Activated CD4-positive, alpha-beta T cell treated with anti-CD3 and anti-CD28 coated beads for 4 hours (primary cell): ENCODE measurements around the gene PGBD2.
"Not testable (repeated sequence)": the region's sequence is repeated elsewhere in the genome, so short reads cannot be mapped to it uniquely, and the experiment has no call there.

ENCODE experiments used
- DNase-seq, 2 donors: peaks; one replicate each; pipeline ENCODE4 v3.0.0-alpha.2; 2020

Gene PGBD2

DNA sequence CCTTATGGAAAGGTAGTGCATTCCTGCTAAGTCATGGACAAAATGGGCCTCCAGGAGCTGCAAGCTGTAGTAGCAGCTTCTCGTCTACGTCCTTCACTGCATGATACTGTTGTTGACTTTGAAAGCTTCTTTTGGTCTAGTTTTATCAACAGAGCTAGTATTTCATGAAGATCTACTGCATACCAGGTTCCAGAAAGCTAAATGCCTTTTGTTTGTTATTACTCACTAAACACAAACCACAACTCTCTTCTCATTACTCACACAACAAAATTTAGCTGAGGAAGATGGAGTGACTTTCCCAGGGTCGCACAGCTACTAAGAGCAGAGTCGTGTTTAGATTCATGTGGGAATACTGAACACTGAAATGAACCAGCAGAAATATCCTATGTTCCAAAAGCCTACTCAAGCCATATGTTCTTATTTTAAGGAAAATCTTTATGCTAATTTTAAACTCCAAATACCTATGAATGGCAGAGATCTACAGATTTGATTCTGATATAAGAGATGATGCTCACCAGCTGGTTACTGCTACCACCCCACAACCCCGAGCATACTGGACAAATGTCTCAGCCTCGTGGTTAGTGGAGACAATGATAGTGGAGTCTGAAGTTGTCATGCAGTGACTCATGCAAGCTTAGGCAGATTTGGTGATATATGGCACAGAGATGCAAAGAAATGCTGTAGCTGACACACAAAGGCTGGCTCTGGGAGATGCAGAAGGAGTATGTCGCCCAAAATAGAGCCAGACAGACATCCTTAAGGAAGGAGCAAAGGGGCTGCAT lies 20.6 kb downstream of the PGBD2 start:
- no peak for DNase-seq

DNA sequence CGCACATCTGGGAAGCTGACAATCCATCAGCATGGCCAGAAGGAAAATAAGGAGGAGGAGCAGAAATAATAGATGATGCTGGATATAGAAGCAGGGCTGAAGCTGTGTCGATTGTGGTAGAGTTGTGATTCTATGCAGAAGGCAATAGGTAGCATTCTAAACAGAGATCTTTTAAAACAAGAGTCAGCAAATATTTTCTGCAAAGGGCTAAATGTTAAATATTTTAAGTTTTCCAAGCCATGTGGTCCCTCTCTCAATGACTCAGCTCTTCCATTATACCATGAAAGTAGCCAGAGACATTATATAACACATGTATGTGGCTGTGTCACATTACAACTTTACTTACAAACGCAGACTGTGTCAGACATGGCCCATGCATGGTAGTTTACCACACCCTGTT lies 21.2 kb downstream of the PGBD2 start:
- DNase-seq, result not testable (repeated sequence)

DNA sequence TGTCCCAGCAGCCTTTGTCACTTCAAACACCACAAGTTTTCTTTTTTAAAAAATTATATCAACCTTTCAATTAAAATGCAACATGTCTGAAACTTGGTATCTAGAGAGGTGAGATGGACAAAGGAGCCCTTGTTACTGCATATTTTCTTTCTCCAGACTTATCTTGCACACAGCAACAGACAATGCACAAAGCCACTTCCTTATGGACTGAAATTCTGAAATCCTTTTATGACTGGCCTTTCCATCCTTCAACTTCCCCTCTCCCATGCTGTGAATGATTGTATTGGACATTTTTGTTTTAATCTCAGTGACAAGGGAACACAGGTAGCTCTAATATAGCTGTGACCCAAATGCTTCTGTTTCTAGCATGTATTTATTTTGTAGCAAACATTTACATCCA lies 22.1 kb downstream of the PGBD2 start:
- DNase-seq, result not testable (repeated sequence)

DNA sequence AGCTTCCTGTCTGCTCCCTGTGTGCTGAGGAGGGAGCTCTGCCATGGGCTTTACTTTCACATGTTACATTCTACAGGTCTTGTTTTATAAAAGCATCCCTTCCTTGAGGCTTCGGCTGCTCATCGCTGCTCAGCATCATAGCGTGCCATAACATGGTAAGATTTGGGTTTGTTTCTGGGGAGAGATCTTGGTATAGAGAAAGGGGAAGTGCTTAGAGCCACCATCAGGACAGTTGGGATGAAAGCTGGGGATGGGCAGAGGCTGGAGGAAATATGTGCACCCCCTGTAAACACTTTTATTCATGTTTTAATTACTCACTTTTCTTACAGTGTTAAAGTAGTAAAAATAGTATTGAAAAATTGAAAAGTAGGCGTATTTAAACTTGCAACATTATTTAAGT lies 24.0 kb downstream of the PGBD2 start:
- DNase-seq, result not testable (repeated sequence)

- not testable (repeated sequence) for DNase-seq
Observed at GRCh38 chr1:248938173-248938809, 32.3 kb downstream of the PGBD2 start.

GRCh38 chr1:248944134-248944999 lies 38.3 kb downstream of the PGBD2 start:
- DNase-seq, result not testable (repeated sequence)

- not testable (repeated sequence) for DNase-seq
Observed at GRCh38 chr1:248945000-248945423, 39.0 kb downstream of the PGBD2 start.

DNA sequence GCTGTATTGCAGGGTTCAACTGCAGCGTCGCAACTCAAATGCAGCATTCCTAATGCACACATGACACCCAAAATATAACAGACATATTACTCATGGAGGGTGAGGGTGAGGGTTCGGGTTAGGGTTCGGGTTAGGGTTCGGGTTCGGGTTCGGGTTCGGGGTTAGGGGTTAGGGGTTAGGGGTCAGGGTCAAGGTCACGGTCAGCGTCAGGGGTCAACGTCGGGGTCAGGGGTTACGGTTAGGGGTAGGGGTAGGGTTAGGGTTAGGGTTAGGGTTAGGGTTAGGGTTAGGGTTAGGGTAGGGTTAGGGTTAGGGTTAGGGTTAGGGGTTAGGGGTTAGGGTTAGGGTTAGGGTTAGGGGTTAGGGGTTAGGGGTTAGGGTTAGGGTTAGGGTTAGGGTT lies 39.4 kb downstream of the PGBD2 start:
- not testable (repeated sequence) for DNase-seq

DNA sequence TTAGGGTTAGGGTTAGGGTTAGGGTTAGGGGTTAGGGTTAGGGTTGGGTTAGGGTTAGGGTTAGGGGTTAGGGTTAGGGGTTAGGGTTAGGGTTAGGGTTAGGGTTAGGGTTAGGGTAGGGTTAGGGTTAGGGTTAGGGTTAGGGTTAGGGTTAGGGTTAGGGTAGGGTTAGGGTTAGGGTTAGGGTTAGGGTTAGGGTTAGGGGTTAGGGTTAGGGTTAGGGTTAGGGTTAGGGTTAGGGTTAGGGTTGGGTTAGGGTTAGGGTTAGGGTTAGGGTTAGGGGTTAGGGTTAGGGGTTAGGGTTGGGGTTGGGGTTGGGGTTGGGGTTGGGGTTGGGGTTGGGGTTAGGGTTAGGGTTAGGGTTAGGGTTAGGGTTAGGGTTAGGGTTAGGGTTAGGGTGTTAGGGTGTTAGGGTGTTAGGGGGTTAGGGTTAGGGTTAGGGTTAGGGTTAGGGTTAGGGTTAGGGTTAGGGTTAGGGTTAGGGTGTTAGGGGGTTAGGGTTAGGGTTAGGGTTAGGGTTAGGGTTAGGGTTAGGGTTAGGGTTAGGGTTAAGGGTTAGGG lies 39.9 kb downstream of the PGBD2 start:
- DNase-seq, result not testable (repeated sequence)
